Activated T-cell treated with anti-CD3 and anti-CD28 coated beads for 48 hours (primary cell): ENCODE measurements around the gene MCAT.

ENCODE experiments used
- DNase-seq: peaks from one replicate; pipeline ENCODE4 v3.0.0-alpha.2; 2020; ENCODE audit warnings: low read depth

MCAT gene

GRCh38 chr22:43090130-43090789 lies 52.9 kb downstream of the MCAT start:
- DNase-seq: peak; percentile 48

GRCh38 chr22:43088984-43089717 lies 54.0 kb downstream of the MCAT start, which contains the start of gene TTLL1:
Gene TTLL1 (minus strand): TSS chr22:43089391. CDS start chr22:43075586, 13,805 bp downstream.
- peak; percentile 91 for DNase-seq

DNA sequence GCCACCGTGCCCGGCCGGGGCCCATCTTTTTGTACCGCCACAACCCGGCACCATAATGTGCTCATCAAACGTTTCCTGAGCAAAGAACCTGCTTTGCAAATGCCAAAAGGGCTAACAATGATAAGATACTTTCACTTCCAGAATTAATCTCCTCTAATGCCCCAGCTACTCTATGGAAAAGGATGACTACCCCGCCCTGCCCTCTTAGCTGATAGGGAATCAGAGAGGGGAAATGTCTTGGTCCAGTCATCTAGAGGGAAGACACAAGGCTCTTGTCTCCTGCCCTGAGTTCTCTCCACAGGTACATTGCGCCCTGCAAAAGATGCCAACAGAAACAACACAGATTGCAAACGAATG lies 54.6 kb downstream of the MCAT start:
- no peak for DNase-seq

DNA sequence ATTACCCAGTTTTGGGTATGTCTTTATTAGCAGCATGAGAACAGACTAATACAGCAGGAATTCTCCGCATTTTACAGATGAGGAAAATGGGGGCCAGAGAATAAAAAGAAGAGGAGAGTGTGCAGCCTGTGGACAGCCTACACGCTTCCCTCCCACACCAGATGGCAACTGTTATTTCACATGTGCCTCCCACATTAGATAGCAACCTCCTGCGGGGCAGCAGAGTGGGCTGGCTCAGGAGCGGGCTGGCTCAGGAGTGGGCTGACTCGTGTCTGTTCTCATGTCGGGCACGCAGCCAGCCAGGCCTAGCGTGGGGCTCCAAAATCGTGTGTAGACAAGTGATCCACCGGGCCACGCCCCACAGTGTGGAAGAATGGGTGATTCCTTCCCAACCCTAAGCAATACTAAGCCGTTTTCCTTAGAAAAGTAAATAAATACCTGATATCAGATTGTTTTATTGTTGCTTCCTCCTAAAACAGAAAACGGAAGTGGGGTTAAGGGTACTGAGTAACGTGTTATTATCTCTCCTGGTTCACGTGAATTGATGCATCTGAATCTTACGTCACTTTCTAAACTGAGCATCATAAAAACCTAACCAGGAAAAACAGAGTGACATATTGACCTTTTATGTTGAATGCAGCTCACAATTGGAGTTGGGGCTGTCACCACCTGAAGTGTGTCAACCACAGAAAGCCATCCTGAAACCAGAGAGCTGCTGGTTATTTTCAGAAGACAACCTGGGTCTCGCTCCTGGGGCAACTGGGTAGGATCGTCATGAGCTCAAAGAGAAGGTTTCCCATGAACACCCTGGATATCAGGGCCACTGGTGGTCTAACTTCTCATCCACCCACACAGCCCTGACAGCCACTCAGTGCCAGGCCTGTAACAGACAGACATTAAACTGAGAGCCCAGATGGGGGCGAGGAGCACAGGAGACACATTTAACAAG lies 57.3 kb downstream of the MCAT start:
- DNase-seq: no peak
